ENCODE measurements around the gene GALNT7.

DNA sequence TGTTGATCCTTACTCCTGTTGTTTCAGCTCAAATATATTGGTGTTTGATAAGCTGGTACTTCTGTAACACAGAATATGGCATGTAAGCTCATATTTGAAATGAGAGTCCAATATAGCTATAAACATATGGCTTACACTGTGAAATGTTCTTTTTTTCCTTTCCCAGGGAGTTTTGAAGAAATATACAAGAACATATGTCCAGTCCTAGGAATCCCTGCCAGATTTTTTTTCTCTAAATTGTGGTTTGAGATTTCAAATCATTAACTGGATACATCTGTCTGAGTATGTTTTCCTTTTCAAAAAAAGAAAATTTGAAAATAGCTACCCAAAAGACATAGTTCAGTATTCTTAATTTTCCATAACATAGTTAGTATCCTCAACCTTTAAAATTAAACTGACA lies 105.3 kb downstream of the GALNT7 start:
- TF ChIP-seq, protein P1, sequence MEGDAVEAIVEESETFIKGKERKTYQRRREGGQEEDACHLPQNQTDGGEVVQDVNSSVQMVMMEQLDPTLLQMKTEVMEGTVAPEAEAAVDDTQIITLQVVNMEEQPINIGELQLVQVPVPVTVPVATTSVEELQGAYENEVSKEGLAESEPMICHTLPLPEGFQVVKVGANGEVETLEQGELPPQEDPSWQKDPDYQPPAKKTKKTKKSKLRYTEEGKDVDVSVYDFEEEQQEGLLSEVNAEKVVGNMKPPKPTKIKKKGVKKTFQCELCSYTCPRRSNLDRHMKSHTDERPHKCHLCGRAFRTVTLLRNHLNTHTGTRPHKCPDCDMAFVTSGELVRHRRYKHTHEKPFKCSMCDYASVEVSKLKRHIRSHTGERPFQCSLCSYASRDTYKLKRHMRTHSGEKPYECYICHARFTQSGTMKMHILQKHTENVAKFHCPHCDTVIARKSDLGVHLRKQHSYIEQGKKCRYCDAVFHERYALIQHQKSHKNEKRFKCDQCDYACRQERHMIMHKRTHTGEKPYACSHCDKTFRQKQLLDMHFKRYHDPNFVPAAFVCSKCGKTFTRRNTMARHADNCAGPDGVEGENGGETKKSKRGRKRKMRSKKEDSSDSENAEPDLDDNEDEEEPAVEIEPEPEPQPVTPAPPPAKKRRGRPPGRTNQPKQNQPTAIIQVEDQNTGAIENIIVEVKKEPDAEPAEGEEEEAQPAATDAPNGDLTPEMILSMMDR (IDR thresholded peaks at IDR 0.05): no peak
- TF ChIP-seq NFIC (IDR thresholded peaks at IDR 0.05; ENCODE audit: borderline replicate concordance): no peak
- TF ChIP-seq GATA2 (CRISPR knock-in tag; IDR thresholded peaks at IDR 0.05): no peak
- no peak for TF ChIP-seq GABPA (IDR thresholded peaks at IDR 0.05; ENCODE audit: low read depth)
- no peak for TF ChIP-seq NRF1 (IDR thresholded peaks at IDR 0.05; ENCODE audit: low read depth, low read length)
- TF ChIP-seq FOXM1 (IDR thresholded peaks at IDR 0.05; ENCODE audit: low read depth): no peak
- TF ChIP-seq, protein P2, sequence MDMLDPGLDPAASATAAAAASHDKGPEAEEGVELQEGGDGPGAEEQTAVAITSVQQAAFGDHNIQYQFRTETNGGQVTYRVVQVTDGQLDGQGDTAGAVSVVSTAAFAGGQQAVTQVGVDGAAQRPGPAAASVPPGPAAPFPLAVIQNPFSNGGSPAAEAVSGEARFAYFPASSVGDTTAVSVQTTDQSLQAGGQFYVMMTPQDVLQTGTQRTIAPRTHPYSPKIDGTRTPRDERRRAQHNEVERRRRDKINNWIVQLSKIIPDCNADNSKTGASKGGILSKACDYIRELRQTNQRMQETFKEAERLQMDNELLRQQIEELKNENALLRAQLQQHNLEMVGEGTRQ (IDR thresholded peaks at IDR 0.05; ENCODE audit: borderline replicate concordance, low read depth, low read length): no peak
- TF ChIP-seq, protein P3, sequence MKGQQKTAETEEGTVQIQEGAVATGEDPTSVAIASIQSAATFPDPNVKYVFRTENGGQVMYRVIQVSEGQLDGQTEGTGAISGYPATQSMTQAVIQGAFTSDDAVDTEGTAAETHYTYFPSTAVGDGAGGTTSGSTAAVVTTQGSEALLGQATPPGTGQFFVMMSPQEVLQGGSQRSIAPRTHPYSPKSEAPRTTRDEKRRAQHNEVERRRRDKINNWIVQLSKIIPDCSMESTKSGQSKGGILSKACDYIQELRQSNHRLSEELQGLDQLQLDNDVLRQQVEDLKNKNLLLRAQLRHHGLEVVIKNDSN (IDR thresholded peaks at IDR 0.05; ENCODE audit: borderline replicate concordance, low read depth): no peak
- no peak for TF ChIP-seq SMC3 (IDR thresholded peaks at IDR 0.05; ENCODE audit: low read depth, low read length)
- TF ChIP-seq, protein P4, sequence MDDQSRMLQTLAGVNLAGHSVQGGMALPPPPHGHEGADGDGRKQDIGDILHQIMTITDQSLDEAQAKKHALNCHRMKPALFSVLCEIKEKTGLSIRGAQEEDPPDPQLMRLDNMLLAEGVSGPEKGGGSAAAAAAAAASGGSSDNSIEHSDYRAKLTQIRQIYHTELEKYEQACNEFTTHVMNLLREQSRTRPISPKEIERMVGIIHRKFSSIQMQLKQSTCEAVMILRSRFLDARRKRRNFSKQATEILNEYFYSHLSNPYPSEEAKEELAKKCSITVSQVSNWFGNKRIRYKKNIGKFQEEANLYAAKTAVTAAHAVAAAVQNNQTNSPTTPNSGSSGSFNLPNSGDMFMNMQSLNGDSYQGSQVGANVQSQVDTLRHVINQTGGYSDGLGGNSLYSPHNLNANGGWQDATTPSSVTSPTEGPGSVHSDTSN (IDR thresholded peaks at IDR 0.05): no peak
- TF ChIP-seq, protein P5, sequence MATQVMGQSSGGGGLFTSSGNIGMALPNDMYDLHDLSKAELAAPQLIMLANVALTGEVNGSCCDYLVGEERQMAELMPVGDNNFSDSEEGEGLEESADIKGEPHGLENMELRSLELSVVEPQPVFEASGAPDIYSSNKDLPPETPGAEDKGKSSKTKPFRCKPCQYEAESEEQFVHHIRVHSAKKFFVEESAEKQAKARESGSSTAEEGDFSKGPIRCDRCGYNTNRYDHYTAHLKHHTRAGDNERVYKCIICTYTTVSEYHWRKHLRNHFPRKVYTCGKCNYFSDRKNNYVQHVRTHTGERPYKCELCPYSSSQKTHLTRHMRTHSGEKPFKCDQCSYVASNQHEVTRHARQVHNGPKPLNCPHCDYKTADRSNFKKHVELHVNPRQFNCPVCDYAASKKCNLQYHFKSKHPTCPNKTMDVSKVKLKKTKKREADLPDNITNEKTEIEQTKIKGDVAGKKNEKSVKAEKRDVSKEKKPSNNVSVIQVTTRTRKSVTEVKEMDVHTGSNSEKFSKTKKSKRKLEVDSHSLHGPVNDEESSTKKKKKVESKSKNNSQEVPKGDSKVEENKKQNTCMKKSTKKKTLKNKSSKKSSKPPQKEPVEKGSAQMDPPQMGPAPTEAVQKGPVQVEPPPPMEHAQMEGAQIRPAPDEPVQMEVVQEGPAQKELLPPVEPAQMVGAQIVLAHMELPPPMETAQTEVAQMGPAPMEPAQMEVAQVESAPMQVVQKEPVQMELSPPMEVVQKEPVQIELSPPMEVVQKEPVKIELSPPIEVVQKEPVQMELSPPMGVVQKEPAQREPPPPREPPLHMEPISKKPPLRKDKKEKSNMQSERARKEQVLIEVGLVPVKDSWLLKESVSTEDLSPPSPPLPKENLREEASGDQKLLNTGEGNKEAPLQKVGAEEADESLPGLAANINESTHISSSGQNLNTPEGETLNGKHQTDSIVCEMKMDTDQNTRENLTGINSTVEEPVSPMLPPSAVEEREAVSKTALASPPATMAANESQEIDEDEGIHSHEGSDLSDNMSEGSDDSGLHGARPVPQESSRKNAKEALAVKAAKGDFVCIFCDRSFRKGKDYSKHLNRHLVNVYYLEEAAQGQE (IDR thresholded peaks at IDR 0.05; ENCODE audit: low read depth, low read length): no peak
- no peak for TF ChIP-seq TAF1 (IDR thresholded peaks at IDR 0.05; ENCODE audit: borderline replicate concordance, low read depth, low read length)
- TF ChIP-seq TEAD4 (IDR thresholded peaks at IDR 0.05; ENCODE audit: borderline replicate concordance, insufficient read depth): no peak
